ENCODE data around the gene KY.

KY gene, protein sequence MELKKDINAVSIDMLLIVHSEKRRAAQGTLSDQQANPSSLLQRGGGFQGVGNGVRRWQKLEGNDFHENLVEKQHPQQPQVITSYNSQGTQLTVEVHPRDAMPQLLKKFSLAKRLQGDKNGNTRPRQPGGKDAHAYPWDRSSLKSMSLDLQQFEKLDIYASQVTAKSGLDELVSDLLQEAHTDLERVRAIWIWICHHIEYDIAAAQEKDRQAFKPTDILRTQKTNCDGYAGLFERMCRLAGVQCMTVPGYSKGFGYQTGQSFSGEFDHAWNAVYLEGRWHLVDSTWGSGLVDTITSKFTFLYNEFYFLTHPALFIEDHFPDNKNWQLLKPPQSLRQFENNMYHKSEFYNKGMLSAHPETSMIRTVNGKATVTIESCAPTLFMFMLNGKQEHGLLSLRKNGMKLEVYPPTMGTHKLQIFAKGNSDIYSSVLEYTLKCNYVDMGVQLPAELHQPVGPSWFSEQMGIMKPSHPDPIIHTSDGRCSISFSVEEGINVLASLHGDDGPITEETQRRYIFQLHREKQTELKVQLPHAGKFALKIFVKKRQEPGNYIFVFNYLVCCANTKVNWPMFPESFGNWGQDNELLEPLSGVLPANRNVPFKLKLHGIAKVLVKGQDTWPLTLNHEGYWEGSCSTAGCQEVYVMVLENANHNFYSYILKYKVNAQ

DNA sequence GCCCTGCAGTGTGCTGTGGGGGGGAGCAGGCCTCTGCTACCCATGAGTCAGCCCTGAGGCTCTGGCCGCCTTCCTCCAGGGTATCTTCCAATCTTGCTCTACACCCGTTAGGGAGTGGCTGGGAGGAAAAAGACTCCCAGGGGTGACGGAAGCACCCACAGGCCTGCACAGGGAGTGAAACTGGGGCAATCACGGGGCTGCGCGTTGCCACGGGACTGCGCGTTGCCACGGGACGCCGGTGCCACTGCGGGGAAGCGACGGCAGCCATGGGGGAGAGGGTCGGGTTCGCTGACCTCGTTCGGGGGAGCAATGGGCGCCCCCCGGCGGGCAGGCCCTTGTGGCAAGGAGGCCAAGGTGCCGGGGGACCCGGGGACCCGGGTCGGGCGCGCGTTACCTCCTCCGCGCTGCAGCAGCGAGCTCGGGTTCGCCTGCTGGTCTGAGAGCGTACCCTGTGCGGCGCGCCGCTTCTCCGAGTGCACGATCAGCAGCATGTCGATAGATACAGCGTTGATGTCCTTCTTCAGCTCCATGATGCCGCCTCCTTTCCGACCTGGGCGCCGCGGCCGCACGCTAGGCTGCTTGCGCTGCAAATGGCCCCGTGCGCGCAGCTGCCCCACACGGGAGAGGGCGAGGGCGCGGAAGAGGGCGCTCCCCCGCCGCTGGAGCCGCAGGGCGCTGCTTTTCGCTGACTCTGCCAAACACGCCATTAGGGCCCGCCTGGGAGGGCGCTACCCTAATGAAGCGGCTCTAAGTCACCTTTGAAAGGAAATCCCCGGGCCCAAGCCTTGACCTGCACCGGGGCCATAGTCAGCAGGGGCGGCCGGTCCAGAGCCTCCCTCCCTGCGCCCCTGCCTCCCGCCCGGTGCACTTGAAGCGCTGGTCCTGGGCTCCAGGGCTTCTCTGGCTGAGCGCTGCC lies at the start of gene KY:
TSS of gene KY (minus strand) at position 592 of the 916 bp plus-strand sequence. CDS start at position 530, 62 bp downstream.
- DNase-seq, result no peak

DNA sequence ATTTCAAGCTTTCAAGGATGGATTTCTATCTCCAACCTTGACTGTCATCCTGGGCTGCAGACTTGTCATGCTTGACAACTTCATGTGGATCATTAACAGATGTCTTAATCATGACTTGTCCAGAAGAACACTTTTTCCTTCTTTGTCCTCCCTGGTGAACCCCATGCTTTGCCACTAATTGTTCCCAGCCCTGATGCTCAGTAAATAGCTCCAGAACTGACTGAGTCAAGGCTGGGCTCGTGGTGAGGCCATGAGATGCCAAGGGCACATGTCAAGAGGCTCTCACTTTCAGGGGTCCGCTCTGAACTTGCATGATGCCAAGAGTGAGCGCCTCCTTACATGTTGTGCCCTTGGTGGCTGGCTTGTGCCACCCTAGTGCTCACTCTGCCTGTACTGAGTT lies 48.9 kb upstream of the KY start:
- DNase-seq, result no peak

DNA sequence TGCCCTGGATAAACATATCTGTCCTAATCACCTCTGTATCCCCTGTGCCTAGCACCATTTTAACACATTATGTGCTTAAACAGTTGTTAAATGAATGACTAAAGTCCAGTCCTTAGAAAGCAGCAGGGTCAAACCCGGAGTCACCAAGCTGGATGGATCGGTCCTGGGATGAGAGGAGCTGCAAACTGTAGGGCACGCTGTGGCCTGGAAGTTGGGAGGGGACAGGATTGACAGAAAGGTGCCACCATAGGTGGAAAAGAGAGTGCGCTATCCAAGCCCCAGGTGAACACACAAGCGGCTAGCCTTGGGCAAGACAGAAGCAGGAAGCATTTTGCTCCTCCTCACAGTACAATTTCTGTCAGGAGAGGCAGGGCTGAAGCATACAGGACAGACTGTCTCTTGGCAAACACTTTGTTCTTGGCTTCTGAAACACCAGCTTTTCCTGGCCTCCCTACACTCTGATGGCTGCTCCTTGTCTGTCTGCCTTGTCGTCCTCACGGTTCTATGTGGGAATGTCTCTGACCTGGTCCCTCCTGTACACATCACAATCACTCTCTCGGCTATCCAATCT lies 48.4 kb upstream of the KY start:
- no peak for DNase-seq

DNA sequence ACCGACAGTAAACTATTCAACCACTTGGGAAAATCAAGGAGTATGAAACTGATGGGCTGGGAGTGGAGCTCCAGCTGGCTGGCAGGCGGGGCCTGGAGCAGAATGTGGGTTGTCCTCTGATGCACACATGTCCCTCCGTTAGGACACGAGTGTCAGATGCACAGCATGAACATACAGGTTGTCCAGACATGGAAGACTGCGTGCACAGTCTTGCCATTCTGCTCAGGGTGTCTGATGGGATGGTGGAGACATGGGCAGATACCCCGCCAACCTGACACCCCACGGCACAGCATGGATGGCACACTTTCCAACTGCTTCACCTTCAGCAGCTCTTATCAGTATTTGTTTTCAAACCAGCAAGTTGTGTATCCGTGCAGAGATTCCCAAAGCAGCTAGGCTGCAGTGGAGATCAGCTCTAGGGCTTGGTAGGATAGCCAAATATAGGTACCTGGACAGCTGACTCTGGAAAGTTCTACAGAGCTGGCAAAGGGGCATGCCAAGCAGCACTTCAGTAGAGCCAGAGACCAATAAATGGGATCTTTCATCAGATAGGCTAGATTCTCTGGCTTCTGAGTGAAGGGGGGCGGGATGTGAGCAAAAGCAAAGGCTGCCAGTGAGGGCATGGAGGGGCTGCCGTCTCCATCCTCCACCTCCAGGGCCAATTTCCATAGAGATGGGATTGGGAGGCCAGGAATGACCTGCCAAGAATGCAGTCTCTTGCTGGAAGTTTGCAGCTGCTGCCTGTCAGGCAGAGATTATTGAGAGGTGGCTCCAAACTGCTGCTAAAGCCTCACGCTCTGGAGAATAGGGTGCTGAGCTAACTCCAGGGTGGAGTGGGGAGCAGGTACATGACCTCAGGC lies 47.2 kb upstream of the KY start:
- no peak for DNase-seq

DNA sequence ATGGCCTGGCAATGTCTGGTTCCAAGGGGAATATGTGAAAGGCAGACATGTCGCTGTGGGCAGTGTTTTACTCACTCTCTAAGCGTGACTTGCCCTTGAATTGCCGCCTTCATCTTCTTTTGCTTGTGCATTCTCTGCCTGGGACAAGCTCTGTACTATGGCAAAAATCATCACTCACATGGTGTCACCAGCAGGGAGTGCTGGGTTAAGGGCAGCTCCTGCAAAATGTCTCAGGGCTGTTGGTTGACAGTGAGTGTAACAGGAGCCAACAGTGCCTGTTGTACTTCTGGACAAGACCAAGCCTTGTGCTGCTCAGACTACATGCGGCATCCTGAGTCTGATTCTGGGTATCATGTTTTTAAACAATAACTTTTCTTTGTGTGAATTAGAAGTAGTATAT lies 45.3 kb upstream of the KY start:
- no peak for DNase-seq

DNA sequence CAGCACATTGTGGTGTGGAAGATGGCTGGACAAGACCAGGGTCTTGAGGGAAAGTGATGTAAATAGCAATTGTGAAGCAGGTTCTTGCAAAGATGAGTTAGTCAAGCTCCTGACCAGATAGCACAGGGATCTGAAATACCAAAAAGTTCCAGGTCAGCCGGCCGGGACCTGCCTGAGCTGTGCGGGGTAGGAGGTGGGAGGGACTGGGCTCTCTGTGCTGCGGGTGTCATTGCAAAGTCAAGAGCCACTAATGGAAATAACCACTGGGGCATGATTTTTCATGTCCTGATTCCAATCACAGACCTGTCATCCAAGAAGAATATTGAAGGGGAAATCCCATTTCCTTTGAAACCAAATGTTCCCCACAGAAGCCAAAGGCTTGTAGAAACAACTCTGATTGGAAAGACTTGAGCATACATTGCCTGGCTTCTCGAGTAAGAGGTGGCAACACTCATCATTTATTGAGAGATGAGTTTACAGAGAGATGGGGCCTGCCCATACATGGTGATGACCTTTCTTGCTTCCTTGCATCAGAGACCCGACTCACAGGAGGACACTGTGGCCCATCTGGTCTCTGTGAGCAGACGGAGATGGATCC lies 44.2 kb upstream of the KY start:
- no peak for DNase-seq

DNA sequence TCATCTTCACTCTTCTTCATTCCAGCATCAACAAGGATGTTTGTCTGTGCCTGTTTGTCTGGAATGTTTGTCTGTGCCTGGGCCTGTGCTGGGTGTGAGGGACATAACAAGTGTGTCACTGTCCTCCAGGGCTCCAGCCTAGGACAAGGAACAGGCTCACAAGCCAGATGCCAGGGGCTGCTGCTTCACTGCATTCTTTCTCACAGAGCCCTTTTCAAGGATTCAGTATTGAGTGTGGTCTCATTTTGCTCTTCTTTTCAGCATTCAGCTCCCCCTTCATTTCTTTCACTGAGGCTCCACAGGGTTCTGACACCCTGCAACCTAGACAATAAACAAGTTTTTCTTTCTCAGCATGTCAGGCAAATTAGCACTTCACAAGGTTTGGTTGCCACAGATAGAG lies 43.6 kb upstream of the KY start:
- no peak for DNase-seq

DNA sequence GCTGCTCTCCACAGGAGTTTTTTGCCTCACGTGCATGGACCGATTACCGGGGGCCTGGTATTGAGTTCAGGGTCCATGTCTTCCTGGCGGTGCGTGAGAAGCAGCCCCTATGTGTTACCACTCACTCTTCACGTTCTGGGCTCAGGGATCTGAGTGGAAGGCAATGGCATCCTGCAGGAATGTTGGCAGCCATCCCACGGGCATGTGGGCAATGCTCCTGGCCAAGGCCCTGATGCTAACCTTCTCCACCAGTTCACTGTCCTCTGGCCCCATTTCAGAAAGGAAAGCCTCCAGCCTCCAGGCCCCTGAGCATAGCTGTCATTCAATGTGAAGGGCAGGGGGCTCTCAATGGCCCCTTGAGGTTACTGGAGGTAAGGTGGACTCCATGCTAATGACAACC lies 43.0 kb upstream of the KY start:
- DNase-seq, result no peak

DNA sequence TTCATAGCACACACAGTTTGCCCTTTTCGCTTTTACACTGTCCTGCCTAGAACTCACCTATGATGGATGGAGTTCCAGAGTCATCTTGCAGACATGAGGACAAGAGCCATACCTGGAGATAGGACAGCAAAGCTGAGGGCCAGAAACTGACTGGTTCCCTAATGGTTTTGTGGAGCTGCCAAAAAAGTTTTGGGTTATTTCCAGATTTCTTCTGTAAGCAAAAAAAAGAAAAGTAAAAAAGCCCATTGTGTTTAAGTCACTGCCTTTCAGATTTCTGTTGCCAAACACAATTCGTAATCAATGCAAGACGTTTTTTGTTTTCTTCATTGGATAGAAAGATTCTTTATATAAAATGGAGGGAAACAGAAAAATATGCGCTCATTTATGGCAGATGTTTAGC lies 42.4 kb upstream of the KY start:
- no peak for DNase-seq

DNA sequence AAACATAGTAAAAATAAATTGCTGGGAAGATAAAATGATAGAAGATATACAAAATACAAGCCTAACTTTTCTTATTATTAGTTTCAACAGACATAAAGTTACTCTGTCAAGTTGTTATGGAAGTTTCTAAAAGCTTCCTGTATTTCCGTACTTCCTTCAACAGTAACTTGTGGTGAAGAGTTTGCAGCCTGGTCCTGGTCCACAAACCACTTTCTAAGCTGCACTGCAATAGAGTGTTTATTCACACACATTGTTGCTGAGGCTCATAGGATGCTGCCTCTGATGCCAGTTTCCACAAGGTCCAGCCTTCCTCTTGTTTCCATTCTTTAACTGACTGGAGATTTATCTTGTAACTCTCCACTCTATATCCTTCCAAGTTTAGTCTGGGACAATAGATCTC lies 39.4 kb upstream of the KY start:
- DNase-seq, result no peak

DNA sequence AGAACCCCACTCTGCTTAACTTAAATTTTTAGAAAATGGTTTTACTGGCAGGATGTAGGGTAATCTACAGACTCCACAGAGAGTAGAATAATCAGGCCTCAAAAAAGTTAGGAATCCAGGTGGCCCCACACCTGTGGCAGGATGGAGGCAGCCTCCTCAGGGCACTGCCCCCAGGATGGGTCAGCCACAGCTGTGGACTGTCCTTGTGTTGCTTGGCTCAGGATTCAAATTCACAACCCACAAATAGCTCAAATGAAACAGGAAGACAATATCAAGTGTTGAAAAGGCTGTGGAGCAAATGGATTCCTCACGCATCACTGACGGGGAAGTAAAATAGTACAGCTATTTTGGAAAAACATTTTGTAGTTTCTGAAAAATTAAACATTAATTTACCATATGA lies 36.8 kb upstream of the KY start:
- DNase-seq, result no peak

DNA sequence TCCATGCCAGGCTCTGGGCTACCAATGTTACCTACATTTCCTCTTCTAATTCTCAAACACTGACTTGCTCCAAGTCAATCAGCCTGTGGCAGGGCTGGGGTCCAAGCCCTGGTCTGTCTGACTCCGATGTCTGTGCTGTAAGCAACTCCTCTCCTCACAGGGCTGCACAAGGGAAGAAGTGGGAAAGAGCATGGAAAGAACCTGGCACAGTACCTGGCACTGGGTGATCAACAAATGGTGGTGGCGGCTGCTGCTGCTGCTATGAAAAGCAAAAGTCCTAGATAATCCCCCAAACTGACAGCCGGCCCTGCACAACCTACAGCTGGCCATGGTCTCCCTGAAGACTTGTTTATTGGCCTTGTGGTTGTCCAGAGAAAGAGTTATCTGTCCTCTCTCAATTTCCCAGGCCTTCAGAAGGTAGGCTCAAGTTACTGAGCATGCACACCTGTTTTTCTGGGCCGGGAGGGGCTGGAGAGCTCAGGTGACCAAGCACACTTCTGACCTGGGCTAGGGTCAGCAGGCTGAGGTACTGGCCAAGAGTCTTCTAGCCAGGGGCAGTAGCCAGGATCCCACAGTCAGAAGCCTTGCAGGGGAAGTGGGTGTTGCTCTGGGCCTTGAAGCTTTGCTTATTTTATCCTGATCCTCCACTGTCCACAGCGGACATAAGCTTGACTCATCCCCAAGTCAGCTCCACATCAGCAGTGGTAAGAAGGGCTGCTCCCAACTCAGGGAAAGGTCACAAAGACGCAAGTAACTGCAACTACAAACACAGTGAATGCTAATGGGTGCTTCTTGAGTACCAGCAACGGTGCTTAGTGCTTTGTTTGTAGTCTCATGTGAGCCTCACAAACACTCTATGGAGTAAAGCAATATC lies 35.3 kb upstream of the KY start:
- DNase-seq, result no peak

DNA sequence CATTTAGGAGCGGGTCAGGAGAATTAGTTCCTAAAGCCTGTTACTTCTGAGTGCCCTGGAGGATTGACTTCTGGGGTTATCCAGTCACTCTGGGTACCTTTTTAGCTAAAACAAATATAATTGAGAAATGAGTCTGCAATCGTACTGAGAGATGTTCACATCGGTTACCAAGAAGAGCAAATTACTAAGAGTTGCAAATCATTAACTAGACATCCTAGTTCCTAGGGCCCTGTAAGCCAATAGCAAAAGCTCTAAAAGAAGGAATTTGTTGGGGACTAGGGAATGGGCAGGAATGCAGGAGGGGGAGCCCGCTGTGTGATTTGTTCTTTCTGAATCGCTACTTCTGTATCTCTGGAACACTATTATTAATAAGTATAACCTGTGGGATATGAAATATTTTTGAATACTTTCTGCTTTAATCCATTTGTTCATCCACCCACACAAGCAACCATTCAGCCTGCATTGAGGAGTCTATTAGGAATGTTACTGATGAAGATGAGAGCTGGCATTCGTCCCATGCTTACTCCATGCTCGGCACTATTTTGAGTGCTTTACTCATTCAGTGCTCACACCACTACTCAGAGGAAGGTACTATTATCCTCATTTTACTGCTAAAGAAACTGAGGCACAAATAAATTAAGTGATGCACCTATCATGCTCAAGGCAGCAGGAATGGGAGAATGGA lies 31.5 kb upstream of the KY start:
- DNase-seq, result no peak

DNA sequence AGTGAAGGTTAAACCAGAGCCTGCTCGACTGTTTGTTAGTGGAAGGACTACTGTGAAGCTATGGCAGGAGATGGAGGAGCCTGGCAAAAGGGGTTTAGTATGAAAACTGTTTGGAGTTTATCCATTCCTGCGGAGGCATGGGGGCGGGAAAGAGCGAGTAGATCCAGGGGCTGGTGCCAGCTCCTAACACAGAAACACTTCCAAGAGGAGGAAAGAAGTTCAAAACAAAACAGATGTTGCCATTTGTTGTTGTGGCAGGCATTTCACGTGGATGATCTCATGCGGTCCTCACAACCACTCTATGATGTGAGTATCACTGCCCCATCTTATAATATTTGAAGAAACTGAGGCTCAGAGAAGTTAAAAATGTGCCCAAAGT lies 30.7 kb upstream of the KY start:
- no peak for DNase-seq

DNA sequence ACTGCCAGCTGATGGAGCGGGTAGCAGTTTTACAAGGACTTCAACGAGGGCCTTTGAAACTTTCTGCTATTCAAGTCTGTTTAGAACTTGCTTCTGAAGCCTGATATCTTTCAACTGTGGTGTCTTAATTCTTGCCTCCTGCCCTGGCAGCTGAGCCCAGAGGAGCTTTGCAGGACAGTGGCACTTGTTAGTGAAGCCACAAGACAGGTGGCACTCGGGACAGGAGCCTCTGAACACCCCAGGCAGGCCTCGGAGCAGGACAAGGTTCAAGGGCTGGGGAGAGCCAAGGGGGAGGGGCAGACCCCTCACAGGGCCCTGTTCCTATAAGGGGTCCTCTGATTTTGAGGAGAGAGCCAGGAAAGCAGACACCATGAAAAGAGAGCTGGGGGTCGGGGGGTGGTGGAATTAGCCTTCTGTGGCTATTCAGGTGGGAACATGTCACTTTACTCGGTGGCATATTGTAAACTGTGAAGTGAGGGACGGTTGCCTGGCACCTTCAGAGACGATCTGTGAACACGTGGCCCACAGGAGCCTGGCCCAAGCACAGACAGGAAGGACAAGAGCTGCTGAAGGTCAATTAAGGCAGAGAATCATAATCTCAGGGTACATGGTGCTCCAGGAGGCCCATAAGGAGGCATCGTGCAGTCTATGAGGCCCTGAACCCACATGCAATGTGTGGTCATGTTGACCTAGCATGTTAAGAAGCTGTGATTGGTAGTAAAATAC lies 30.1 kb upstream of the KY start:
- DNase-seq, result no peak

DNA sequence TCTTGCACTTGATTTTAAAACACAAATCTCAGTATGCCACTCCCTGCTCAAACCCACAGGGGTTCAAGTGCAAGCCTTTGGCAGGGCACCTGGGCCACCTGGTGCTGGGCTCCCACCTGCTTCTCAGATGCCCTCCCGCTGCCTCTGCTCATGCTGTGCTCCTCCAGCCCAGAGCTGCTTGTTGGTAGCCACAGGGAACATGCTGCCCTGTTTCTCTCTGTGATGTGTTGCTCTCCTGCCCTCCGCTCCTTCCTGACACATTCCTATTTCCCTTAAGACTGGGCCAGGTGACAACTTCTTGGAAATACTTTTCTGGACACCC lies 27.1 kb upstream of the KY start:
- no peak for DNase-seq

DNA sequence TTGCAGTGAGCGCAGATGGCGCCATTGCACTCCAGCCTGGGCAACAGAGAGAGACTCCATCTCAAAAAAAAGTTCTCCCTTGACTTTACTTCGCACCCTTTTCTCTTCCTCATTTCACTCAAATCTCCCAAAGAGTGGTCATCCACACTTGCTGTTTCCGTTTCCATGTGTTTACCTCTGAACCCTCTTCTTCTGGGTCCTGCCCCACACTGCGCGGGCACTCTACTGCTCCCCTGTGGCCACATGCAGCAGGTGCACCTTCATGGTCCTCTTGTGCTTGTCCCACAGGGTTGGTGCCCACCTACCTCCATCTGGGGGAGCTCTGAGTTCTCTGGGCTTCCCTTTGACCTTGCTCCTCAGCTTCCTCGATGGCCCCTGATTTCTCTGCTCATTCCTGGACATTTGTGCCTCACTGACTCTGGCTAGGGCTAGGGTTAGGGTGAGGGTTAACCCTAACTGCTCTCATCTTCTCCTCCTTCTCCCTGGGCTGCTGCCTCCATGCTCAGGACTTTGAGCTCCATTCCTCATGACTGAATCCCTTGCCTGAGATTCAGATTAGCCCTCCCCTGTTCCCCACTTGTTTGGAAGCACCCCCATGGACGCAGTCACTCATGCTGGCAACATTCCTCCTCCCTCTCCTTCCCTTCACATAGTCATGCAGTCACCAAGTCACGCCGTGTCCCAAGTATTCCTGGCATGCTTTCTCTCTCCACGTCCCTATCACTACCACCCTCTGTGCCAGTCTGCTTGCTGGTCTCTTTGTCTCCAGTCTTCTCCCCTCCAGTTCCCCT lies 26.6 kb upstream of the KY start:
- no peak for DNase-seq

DNA sequence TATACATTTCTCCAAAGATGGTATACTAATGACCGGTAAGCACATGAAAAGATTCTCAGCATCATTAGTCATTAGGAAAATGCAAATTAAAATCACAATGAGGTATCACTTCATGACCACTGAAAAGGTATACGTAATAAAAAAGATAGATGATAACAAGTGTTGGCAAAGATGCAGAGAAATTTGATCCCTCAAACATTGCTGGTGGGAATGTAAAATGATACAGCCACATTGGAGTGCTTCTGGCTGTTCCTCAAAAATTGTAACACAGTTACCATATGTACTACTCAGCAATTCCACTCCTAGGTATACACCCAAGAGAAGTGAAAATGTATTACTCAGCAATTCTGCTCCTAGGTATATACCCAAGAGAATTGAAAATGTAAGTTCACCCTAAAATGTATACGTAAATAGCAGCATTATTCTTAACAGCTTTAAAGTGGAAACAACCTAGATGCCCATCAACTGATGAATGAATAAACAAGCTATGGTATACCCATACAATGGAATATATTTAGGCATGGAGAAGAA lies 25.0 kb upstream of the KY start:
- no peak for DNase-seq

DNA sequence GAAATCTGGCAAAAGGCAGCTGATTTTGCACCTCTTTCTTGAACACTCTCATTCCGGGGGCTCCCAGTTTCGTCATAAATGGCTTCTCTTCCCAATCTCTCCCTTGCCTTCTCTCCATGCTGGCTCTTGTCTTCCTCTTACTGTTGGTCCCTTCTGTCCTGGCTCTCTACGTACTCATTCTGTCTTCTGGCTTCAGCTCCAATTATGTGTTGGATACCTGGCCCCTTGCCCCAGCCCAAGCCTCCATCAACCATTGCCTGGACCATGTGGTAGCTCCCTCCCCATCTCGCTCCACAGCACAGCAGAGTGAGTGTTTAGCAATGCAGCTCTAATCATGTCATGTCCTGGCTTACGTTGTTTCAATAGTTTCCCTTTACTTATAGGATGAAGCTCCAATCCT lies 21.7 kb upstream of the KY start:
- DNase-seq, result no peak
